Endothelial cell of umbilical vein (primary cell): ENCODE data around the gene TMEM164. TPM values are rescaled to one million over a fixed set of nuclear protein-coding genes. Genes with fewer than 3 reads are reported as not detected.

Source experiments
- BruUV-seq: library from RNA; stranded (reverse); fragments of 400-500 nt; replicated peaks from 2 replicates; lab custom pipeline; 2021; lab: Mats Ljungman, UMichigan
- CTCF ChIA-PET: fragments of 300-600, 350-600 bp; sonication (Branson Sonifier 250); formaldehyde crosslinking; loops from one replicate; lab custom pipeline; 2021; ENCODE audit warnings: antibody characterized with exemption, inconsistent platforms; lab: Charles Lee
- POLR2A ChIA-PET: fragments of 300-600, 350-600 bp; sonication (Branson Sonifier 250); formaldehyde crosslinking; loops from one replicate; lab custom pipeline; 2021; ENCODE audit warnings: antibody characterized with exemption, inconsistent platforms; lab: Charles Lee
- DNase-seq: peaks from one replicate; pipeline ENCODE4 v3.0.0-alpha.2; 2011; ENCODE audit warnings: low read depth, low spot score
- FAIRE-seq: peaks from 2 replicates; lab custom pipeline; 2011; peaks lifted over from hg19 to GRCh38; lab: Jason Lieb, UNC
- H2AFZ ChIP-seq: 2 replicates; pipeline ENCODE4 v1.6.0; 2012; ENCODE audit warnings: low read depth, low read length, control low read depth, inconsistent platforms
- H3K27ac ChIP-seq: 2 replicates; pipeline ENCODE4 v1.5.1; 2011; ENCODE audit warnings: low read depth, mild to moderate bottlenecking, control low read depth, low read length, moderate library complexity; ENCODE audit not compliant: insufficient read depth
- H3K27me3 ChIP-seq, 2 experiments: 2 replicates each; pipeline versions ENCODE4 v1.6.0 to v1.6.1; 2011; ENCODE audit warnings: low read length in 2 of 2, mixed read lengths in 1 of 2; ENCODE audit not compliant: control insufficient read depth in 2 of 2, insufficient read depth in 2 of 2
- H3K36me3 ChIP-seq, 2 experiments: 2 replicates in 1 of 2; 3 replicates in 1 of 2; pipeline ENCODE4 v1.5.1; 2011; ENCODE audit warnings: low read length in 2 of 2, mild to moderate bottlenecking in 1 of 2, moderate library complexity in 1 of 2; ENCODE audit not compliant: control insufficient read depth in 2 of 2, insufficient read depth in 2 of 2; ENCODE audit errors: extremely low read depth in 1 of 2
- H3K4me1 ChIP-seq: 3 replicates; pipeline ENCODE4 v1.5.1; 2011; ENCODE audit warnings: mild to moderate bottlenecking, low read length; ENCODE audit not compliant: control insufficient read depth, insufficient read depth; ENCODE audit errors: extremely low read depth
- H3K4me2 ChIP-seq: 2 replicates; pipeline ENCODE4 v1.6.1; 2011; ENCODE audit warnings: low read length, control low read depth, mixed read lengths; ENCODE audit not compliant: insufficient read depth
- H3K4me3 ChIP-seq, 3 experiments: fragments of 200-600 bp in 1 of 3; sonication (generic), shearing (Covaris generic) in 1 of 3; replicated peaks in 1 of 3; 2 replicates each; pipeline ENCODE4 v1.5.1; 2011 to 2016; ENCODE audit warnings: control low read depth in 3 of 3, low read length in 3 of 3, mild to moderate bottlenecking in 2 of 3, inconsistent platforms in 1 of 3, low read depth in 1 of 3, moderate library complexity in 1 of 3; ENCODE audit not compliant: insufficient read depth in 1 of 3
- H3K79me2 ChIP-seq: 2 replicates; pipeline ENCODE4 v1.6.0; 2012; ENCODE audit warnings: low read length, inconsistent platforms; ENCODE audit not compliant: control insufficient read depth, insufficient read depth
- H3K9ac ChIP-seq: replicated peaks from 2 replicates; pipeline ENCODE3; 2011; ENCODE audit warnings: low read length, control low read depth; ENCODE audit not compliant: insufficient read depth; ENCODE audit errors: extremely low read depth
- H3K9me1 ChIP-seq: replicated peaks from 3 replicates; pipeline ENCODE4 v1.6.0; 2011; ENCODE audit warnings: mild to moderate bottlenecking, low read length; ENCODE audit not compliant: control insufficient read depth, insufficient read depth; ENCODE audit errors: extremely low read depth
- H3K9me3 ChIP-seq: replicated peaks from 2 replicates; pipeline ENCODE4 v1.5.1; 2012; ENCODE audit warnings: low read length, inconsistent platforms; ENCODE audit not compliant: control insufficient read depth, insufficient read depth
- H4K20me1 ChIP-seq: replicated peaks from 2 replicates; pipeline ENCODE3; 2011; ENCODE audit warnings: mild to moderate bottlenecking, low read length; ENCODE audit not compliant: control insufficient read depth, insufficient read depth; ENCODE audit errors: extremely low read depth
- EZH2 ChIP-seq: IDR thresholded peaks from 2 replicates; pipeline ENCODE4 v1.6.1; 2012; ENCODE audit warnings: borderline replicate concordance, low read depth, mild to moderate bottlenecking, moderate library complexity, low read length, inconsistent platforms; ENCODE audit not compliant: severe bottlenecking
- FOS ChIP-seq: IDR thresholded peaks from 2 replicates; pipeline ENCODE4 v1.6.1; 2011; ENCODE audit warnings: mild to moderate bottlenecking, low read length, moderate library complexity, borderline replicate concordance; ENCODE audit not compliant: insufficient read depth
- GATA2 ChIP-seq: IDR thresholded peaks from 2 replicates; pipeline ENCODE4 v1.7.0; 2011; ENCODE audit warnings: low read depth, mild to moderate bottlenecking, moderate library complexity, mixed read lengths, low read length; ENCODE audit not compliant: insufficient read length, insufficient read depth
- JUN ChIP-seq: IDR thresholded peaks from 2 replicates; pipeline ENCODE4 v1.6.1; 2011; ENCODE audit warnings: borderline replicate concordance, low read depth; ENCODE audit not compliant: insufficient read length, insufficient read depth
- MAX ChIP-seq: IDR thresholded peaks from 2 replicates; pipeline ENCODE4 v1.6.1; 2011; ENCODE audit not compliant: insufficient read depth, insufficient read length
- MYC ChIP-seq: IDR thresholded peaks from one replicate; pipeline ENCODE4 v1.6.1; 2011; ENCODE audit warnings: mild to moderate bottlenecking, low read depth, low read length
- POLR2A ChIP-seq: IDR thresholded peaks from 2 replicates; pipeline ENCODE4 v1.6.1; 2012; ENCODE audit warnings: low read depth, mild to moderate bottlenecking, control low read depth, low read length
- POLR2AphosphoS5 ChIP-seq: IDR thresholded peaks from 2 replicates; pipeline ENCODE4 v1.6.1; 2012; ENCODE audit warnings: low read depth, mild to moderate bottlenecking, control low read depth, low read length, moderate library complexity; ENCODE audit not compliant: insufficient read depth
- dilution Hi-C: fragments of 300-500 bp; cut with MboI; formaldehyde crosslinking; loops from one replicate; pipeline ENCODE4 v1.15.0; 2019; ENCODE audit warnings: low sequenced_read_pairs; ENCODE audit not compliant: extremely low pct_ligation_motif_present
- intact Hi-C: fragments of 100-400 bp; cut with micrococcal nuclease; formaldehyde crosslinking; loops from one replicate; pipeline ENCODE4 v1.10.0; 2022
- polyA plus RNA-seq, 4 experiments: library from polyadenylated mRNA; depleted of rRNA in 3 of 4; stranded (reverse) in 3 of 4; unstranded in 1 of 4; fragments of >200 nt; gene quantifications; 2 replicates each; pipeline versions ENCODE4 v1.2.1 to v1.2.3, GENCODE V29; 2011 to 2012; ENCODE audit warnings: missing spikeins in 1 of 4
- total RNA-seq: library from RNA; stranded (reverse); gene quantifications from 2 replicates; pipeline ENCODE4 v1.2.3, GENCODE V29; 2021
- TF ChIP-seq, protein P1 (sequence below), 2 donors: IDR thresholded peaks; 1 replicate in 1 of 2; 2 replicates in 1 of 2; pipeline ENCODE4 v1.5.1; 2011; ENCODE audit warnings: low read length in 2 of 2, mild to moderate bottlenecking in 2 of 2, moderate library complexity in 2 of 2, control low read depth in 1 of 2, inconsistent platforms in 1 of 2, low read depth in 1 of 2; ENCODE audit not compliant: insufficient read depth in 1 of 2; ENCODE audit errors: extremely low read depth in 1 of 2

The TMEM164 gene
- total and polyA plus RNA-seq, 2 donors (not counting 3 experiments of a cell fraction or from before 2014, with no cell fraction given), result 12.8 to 22.2 TPM

GRCh38 chrX:110044346-110045249, 41.7 kb downstream of the TMEM164 start:
- H3K4me1 ChIP-seq, result no peaks in the 10 kb centered on the region
- H2AFZ ChIP-seq, result no peak overlapping the region
- TF ChIP-seq, protein P1, sequence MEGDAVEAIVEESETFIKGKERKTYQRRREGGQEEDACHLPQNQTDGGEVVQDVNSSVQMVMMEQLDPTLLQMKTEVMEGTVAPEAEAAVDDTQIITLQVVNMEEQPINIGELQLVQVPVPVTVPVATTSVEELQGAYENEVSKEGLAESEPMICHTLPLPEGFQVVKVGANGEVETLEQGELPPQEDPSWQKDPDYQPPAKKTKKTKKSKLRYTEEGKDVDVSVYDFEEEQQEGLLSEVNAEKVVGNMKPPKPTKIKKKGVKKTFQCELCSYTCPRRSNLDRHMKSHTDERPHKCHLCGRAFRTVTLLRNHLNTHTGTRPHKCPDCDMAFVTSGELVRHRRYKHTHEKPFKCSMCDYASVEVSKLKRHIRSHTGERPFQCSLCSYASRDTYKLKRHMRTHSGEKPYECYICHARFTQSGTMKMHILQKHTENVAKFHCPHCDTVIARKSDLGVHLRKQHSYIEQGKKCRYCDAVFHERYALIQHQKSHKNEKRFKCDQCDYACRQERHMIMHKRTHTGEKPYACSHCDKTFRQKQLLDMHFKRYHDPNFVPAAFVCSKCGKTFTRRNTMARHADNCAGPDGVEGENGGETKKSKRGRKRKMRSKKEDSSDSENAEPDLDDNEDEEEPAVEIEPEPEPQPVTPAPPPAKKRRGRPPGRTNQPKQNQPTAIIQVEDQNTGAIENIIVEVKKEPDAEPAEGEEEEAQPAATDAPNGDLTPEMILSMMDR (IDR thresholded peaks at IDR 0.05; ENCODE audit: extremely low read depth in 1 of 2, insufficient read depth in 1 of 2, low read depth in 1 of 2, low read length in 2 of 2), result no peak
- TF ChIP-seq JUN, result no peak
- TF ChIP-seq MYC, result no peak
- no peak for TF ChIP-seq POLR2A
- TF ChIP-seq POLR2AphosphoS5, result no peak
- no peak for TF ChIP-seq MAX
- TF ChIP-seq GATA2, result no peak
- TF ChIP-seq EZH2, result no peak
- TF ChIP-seq FOS, result no peak
- no peak overlapping the region for H3K27ac ChIP-seq
- dilution Hi-C loops (no loop called here), intact Hi-C loops (no loop called here)
- H3K4me2 ChIP-seq, result no peak overlapping the region
- H3K9ac ChIP-seq, result no peak overlapping the region
- no peaks in the 10 kb centered on the region for H3K9me3 ChIP-seq
- no peaks in the 10 kb centered on the region for H3K27me3 ChIP-seq
- H3K79me2 ChIP-seq, result no peaks in the 10 kb centered on the region
- no TSS peak for BruUV-seq
- FAIRE-seq (peak; percentile 28), DNase-seq (no peak)
- H3K36me3 ChIP-seq, result no peaks in the 10 kb centered on the region
- POLR2A ChIA-PET, result no interaction called here
- H3K9me1 ChIP-seq, result no peaks in the 10 kb centered on the region
- H4K20me1 ChIP-seq, result no peaks in the 10 kb centered on the region
- no peak overlapping the region for H3K4me3 ChIP-seq
- CTCF ChIA-PET, result interaction anchor here (1.1 to 4.2 kb wide), 6 partner anchors 7 to 133 kb away, joined by 3 to 42 read pairs (median 4); no protein-coding TSS in a partner anchor
